AG09319 (cell line): Measurements from ENCODE around the gene ZDHHC9.

Experiments
- DNase-seq: peaks from one replicate; pipeline ENCODE4 v3.0.0-alpha.2; 2010; ENCODE audit warnings: low read depth; ENCODE audit errors: extremely low read depth
- TF ChIP-seq, protein P1 (sequence below): IDR thresholded peaks from 2 replicates; pipeline ENCODE4 v1.5.1; 2011; ENCODE audit warnings: low read depth, mild to moderate bottlenecking, inconsistent platforms, low read length, moderate library complexity

ZDHHC9 gene

DNA sequence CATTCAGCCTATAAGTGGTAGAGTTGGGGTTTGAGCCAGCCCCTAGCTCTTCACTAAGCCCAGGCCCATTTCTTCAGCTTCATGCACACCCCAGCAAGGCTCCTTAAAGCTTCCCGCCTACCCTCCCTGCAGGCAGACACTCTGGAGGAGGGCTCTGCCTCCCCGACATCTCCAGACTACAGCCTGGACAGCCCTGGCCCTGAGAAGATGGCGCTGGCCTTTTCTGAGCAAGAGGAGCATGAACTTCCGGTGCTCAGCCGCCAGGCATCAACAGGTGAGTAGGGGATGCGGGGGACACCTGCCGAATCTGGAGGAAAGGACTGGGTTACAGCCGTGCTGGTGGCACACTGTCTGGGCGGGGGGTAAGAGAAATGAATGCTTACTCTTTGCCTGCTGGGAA lies 52.9 kb downstream of the ZDHHC9 start:
- TF ChIP-seq, protein P1, sequence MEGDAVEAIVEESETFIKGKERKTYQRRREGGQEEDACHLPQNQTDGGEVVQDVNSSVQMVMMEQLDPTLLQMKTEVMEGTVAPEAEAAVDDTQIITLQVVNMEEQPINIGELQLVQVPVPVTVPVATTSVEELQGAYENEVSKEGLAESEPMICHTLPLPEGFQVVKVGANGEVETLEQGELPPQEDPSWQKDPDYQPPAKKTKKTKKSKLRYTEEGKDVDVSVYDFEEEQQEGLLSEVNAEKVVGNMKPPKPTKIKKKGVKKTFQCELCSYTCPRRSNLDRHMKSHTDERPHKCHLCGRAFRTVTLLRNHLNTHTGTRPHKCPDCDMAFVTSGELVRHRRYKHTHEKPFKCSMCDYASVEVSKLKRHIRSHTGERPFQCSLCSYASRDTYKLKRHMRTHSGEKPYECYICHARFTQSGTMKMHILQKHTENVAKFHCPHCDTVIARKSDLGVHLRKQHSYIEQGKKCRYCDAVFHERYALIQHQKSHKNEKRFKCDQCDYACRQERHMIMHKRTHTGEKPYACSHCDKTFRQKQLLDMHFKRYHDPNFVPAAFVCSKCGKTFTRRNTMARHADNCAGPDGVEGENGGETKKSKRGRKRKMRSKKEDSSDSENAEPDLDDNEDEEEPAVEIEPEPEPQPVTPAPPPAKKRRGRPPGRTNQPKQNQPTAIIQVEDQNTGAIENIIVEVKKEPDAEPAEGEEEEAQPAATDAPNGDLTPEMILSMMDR = no peak
- no peak for DNase-seq

DNA sequence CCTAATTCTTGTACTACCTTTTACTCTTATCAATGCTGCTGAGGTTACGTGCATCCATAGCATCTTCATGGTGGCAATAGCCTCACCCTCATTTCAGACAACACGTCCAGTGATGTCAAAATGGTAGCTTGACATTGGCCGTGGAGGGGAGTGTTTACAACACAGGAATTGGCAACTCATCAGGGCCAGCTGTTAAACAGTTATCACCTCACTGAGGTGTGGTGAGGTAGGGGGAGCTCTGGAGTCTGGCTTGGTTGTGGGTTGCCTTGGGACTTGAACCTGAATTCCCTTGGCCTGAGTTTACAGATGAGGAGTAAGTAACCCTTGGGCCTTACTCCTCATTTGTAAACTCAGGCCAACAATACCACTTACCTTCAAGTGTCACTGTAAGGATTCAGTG lies 53.5 kb downstream of the ZDHHC9 start:
- TF ChIP-seq, protein P1 = no peak
- DNase-seq = no peak

DNA sequence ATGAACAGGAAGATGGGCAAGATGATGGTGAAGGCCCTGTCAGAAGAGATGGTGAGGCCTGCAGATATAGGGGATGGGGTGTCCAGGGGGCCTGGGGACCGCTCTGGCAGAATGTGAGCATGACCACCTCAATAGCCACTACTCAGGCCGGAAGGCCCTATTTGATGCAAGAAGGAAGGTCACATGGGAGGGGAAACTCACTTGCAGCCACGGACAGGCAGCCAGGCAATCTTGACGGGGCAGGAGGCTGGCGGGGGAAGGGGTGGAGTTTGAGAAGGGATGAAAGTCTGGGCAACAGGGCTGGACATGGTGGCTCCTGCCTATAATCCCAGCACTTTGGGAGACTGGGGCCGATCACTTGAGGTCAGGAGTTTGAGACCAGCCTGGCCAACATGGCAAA lies 55.2 kb downstream of the ZDHHC9 start:
- DNase-seq = no peak
- TF ChIP-seq, protein P1 = no peak

DNA sequence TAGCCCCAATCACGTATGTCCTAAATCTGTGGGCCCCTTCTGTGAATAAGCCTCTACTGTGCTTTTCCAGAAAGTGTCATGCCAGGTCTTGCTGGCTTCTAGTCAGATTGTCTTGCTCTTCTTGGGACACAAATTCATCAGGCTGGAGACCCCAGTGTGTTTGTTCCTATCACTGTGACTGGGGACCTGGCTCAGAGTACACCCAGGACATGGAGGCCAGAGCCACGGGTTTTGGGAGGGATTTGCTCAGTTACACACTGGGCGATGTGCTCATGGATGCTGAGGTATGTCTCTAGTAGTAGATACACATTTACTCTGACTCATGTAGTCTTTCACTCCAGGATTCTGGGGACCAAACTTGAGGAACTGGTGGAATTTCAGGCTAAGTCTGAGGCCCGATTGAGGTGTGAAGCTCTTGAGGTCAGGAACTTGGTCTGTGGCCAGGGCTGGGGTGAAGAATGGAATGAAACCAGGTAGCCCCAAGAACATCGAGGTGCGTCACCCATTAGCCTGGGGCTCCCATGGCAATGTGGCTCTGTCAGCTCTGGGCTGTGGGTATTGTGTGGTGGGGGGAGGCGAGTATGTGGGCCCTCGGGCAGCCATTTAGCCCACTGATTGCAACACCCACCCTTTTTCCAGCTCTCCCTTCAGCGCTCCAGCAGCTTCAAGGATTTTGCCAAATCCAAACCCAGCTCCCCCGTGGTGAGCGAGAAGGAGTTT lies 56.2 kb downstream of the ZDHHC9 start:
- TF ChIP-seq, protein P1 = no peak
- DNase-seq = no peak

- TF ChIP-seq, protein P1 = no peak
- no peak for DNase-seq
Observed at GRCh38 chrX:129786210-129786651, 57.5 kb downstream of the ZDHHC9 start.

DNA sequence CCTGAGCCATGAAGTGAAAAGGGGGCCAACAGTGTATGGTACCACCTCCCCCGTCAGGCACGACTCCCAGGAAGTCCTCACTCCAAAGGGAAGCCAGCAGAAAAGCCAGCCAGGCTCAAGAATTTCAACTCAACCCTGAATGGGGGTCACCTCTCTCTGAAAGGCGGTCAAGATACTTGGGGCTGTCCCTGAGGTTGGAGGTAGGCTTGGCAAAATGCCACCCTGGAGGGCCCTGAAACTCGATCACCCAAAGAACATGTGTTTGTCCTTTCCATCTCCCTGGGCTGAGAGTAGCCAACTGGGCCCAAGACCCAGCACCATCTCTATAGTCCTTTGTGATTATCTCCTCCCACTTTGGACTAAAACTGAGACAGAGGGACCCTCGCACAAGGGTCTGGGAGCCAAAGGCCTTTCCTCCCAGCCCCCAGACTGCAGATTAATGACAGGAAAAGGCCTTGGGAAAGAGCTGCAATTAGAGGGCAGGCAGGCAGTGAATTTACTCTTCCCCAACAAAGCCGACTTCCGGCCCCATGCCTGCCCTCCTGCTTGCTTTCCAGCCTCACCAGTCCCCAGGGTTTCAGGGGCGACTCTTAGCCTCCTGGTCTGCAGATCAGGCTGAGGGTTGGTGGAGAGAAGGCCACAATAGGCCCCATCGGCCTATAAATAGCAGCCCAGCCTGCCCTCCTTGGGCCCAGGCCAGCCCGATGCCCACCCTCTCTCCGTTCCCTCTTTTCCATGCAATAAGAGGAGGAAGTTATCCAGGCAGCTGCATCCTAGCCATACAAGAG lies 58.3 kb downstream of the ZDHHC9 start:
- DNase-seq = no peak

More for the DNA sequence above, 58.3 kb downstream of the ZDHHC9 start:
- TF ChIP-seq, protein P1 = no peak
